GM19467 (cell line): Measurements from ENCODE around the gene PTCD3.

ENCODE experiments used
- ATAC-seq: cut with Tn5 transposase; IDR thresholded peaks from one replicate; pipeline ENCODE4 v1.9.1; 2021; ENCODE audit warnings: mild to moderate bottlenecking, moderate library complexity; ENCODE audit not compliant: unreplicated experiment

PTCD3 gene

DNA sequence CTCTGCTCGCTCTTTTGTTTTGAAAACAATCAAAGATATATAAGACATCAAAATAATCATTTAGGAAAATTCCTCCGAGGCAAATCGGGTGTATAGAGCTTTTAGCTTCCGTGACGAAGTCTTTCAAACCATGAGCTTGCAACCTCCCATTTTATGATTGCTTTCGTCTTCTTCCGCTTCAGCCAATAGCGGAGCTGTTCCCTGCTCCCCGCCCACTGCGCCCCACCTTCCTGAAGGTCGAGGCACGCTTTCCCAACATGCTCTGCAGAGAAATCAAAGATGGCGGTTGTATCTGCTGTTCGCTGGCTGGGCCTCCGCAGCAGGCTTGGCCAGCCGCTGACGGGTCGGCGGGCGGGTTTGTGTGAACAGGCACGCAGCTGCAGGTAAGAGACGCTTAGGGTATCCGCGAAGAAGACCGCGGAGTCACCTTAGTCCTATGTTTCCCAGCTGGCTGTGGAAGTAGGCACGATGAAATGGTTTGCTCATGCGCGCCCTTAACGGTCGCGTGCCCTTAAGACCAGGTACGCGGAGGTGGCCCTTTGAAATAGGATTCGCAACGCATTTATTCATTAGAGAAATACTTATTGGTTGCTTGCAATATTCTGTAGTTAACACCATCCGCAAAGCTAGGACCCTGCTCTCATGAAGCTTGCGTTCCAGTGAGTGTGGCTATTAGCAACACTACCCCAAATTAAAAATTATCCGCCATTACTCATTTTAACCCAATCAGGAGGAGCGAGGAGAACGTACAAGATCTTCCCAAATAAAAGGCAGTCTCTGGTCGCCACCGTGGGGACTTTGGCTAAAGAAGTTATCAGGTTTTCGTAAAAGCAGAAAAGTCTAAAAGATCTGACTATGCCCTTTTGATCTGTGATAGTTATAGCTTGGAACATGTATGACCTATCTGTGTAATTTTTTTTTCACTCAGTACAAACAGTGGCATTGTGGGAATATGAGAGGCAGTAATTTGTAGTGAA lies at the start of gene PTCD3:
PTCD3 (plus strand) TSS at position 267 of the 977 bp plus-strand sequence; CDS start at position 280, 13 bp downstream.
- ATAC-seq: peak; percentile 85

DNA sequence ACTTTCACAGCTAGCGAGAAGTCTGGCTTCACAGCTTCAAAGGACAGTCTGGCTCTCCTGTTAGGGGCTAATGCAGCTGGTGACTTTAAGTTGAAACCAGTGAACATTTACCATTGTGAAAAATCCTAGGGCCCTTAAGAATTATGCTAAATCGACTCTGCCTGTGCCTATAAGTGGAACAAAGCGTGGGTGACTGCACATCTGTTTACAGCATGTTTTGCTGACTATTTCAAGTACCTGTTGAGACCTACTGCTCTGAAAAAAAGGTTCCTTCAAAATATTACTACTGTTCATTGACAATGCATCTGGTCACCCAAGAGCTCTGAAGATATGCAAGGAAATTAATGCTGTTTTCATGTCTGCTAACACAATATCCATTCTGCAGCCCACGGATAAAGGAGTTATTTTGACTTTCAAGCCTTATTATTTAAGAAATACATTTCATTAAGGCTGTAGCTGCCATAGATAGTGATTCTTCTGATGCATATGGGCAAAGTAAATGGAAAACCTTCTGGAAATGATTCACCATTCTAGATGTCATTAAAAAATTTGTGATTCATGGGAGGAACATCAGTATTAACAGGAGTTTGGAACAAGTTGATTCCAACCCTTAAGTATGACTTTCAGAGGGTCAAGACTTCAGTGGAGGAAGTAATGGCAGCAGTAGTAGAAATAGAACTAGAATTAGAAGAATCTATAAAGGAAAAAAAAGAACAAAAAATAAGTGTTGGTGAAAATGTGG lies 49.3 kb upstream of the PTCD3 start:
- ATAC-seq: no peak

DNA sequence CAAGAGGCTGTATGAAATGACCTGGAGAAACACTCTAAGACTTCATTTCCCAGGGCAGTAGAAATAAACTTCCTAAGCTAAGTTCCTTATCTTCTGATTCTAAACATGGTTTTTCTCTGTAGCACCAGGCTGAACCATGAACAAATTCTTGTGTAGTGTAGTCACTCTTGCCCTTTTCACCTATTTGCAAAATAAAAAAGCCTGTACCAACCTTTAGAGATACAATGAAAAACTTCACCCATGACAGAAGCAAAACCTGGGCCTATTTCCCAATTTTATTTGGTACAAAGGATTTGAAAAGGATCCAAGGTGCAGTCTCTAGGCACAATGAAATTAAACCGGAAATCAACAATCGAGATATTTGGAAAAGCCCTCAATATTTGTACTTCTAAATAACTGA lies 44.0 kb upstream of the PTCD3 start:
- no peak for ATAC-seq

DNA sequence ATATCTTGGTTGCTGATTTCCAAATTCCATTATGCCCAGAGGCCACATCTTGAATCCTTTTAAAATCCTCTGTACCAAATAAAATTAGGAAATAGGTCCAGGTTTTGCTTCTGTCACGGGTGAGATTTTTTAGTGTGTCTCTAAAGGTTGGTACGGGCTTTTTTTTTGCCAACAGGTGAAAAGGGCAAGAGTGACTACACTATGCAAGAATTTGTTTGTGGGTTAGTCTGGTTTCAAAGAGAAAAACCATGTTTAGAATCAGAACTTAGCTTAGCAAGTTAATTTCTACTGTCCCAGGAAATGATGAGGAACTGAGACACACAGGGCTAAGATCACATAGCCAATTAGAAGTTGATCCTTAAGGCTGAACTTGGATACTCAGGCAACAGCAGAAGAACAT lies 42.0 kb upstream of the PTCD3 start:
- ATAC-seq: no peak

DNA sequence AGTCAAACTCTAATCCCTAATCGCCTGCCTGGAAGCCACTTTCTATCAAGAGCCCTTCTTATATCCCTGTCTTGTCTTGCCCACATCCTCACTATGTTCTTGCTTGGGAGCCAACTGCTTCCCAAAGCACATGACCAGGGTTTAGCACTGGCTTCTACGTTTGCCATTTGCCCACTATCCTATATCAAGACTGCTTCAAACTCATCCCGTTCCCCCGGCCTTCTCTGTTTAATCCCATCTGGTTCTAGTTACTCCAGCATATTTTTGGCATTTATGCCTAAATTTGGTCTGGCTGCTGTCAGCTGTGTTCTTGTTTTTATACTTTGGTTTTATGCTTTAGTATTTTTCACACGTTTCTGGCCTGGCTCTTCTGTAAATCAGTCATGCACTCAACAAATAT lies 40.5 kb upstream of the PTCD3 start:
- ATAC-seq: no peak

DNA sequence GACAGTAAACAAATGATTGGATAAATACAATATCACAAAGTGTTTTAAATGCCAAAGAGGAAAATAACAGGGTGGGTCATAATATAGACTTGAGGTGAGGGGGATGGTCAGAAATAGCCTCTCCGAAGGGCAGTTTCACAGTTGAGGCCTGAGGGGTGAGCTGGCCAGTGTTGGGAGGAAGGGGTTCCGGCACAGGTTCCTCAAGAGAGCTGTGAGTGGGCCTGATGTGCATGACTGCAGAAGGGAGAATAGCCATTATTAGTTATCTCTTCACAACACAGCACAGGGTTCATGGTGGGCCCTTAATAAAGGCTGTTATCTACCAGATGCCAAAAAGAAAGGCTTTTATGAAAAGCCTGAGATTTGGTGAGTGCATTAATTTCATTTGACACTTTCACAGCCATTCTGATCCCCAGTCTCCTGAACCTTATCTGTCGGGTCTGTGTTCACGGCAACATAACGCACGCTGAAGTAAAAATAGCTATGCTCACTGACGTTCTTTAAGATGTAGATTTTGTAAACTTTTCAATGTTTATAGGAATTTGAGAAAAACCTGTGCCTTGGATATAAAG lies 39.9 kb upstream of the PTCD3 start:
- no peak for ATAC-seq

DNA sequence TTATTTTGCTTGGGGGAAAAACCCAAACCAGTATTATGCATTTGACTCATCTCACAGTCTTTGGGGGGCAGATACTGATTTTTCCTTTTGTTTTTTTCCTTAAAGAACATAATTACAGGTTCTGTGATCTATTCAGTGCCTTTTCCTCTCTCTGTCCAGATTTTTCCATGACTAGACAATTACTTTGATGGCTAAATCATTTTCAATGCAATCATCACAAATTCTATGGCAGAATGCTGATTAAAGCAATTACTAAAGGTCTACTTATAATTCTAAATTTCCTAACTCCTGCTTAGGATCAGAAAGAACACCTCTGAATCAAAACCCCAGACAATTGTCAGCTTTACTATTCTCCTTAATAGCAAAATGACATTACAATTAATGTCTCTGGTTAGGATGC lies 39.1 kb upstream of the PTCD3 start:
- no peak for ATAC-seq

DNA sequence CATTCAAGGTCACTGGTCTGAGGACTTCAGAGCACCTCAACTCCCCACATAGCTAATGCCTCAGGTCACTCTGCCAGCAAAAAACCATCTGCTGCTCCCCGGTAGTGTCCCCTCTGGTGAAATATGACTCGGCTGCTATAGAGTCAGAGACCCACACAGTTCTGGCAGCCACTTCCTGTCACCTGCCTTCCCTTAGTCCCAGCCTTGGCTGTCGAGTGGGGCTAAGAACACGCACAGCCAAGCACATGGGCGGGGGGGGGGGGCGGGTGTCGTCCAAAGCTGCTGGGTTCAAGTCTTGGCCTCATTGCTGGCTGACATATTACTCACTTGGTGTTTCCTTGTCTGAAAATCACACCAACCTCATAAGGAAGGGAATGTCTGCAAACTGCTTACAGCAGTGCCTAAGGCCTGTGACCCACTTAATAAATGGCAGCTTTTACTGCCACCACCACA lies 37.9 kb upstream of the PTCD3 start:
- no peak for ATAC-seq

DNA sequence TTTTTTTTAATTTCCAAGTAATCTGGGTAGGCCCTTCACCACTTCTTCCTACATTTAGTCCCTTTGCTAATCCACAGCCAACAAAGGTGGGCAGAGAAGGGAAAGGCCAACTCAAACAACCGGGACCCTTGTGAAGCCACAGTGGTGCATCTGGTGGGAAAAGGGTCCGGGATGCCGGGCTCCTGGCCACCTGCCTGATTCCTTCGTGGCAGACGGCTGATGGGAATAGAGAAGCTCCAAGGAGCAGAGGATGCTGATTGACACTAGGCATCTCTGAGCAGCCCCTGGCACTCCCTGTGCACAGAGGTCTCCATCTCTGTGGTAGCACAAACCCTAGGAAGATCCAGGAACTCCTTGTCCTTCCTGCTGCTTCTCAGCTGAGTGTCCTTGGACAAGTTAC lies 37.4 kb upstream of the PTCD3 start:
- ATAC-seq: no peak

DNA sequence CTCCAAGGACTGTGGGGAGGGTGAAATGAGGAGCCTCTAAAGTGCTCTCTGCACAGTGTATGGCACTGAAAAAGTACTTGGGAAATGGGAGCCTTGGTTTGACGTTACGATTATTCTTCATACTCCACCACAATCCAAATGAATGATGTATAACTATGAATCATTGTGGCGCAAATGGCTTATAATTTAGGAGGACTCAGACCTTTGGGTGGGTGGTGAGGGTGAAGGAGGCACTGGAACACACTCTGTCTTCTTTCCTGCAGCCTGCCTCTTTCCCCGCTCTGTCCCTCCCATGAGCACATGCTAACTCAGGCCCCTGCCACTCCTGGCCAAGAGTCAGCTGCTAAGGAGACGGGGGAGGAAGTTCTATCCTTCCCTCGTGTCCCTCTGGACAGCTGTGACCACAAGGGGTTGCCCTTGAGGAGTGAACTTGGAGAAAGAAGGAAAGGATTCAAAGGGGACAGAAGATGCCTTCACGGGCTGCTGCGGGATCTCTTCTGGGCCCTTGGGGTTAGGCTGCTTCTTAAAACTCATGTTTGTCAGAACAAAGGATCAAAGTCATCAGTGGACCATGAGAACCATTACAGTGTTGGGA lies 36.8 kb upstream of the PTCD3 start:
- no peak for ATAC-seq

DNA sequence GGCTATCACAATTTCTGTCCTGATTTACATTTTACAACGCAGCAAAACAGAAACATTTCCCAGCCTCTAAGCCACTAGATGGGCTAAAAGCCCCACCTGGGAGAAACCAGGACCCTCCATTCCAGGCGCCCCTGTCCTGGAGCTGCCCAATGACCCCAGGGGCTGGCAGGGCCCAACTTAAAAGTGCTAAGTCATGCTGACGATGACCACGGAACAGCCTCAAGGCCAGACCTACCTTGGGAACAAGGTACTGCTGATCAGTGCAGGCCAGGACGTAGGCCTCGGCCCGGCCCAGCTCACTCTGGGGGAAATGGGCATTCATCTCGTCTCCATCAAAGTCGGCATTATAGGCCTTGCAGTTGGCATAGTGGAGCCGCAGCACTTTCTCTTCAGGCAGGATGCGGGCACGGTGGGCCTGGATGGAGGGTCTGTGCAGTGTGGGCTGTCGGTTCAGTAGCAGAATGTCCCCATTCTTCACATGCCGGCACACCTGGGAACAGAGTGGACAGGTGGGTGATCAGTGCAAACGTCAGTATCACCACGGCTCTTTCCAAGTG lies 36.2 kb upstream of the PTCD3 start:
- ATAC-seq: no peak

DNA sequence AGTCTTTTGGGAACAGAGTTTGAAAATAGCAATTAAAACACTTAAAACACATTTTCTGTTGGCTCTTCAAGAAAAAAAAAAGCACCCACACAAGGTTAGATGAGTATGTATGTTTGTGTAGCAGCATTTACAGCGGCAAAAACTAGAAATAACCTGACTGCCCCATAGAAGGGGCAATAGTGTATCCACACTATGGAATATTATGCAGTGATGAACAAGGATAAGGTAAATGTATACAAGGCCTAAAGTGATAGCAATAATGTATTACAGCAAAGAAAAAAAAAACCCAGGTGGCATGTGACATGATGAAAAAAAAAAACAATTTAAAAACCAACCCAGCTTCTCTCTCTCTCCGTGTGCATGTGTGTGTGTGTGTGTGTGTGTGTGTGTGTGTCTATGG lies 35.2 kb upstream of the PTCD3 start:
- ATAC-seq: no peak

DNA sequence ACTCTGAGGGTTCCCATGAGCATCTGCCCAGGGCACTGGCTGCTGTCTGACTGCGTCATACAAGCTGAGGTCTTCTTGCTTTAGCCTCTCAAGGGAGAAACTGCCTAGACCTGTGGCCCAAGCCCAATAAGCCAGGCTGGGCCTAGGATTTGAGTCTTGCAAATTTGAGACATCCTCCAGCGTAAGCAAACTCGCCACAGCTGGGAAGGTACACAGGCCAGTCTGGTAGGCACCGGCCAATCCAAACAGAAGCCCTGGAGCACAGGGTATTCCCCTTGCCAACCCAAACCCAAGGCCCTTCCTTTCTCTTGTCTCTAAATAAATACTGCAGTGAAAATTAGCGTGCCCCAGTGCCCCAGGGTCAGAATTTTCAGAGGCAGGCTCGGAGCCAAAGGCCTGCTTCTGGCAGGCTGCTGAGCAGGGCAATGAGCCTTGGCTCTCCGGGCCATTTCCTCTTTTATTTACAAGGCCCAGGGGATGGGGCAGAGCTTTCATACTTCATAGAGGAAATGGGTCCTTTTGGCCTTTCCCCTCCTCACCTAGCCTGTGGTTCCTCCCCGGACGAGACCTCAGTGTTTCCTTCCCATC lies 33.7 kb upstream of the PTCD3 start:
- peak; percentile 62 for ATAC-seq

DNA sequence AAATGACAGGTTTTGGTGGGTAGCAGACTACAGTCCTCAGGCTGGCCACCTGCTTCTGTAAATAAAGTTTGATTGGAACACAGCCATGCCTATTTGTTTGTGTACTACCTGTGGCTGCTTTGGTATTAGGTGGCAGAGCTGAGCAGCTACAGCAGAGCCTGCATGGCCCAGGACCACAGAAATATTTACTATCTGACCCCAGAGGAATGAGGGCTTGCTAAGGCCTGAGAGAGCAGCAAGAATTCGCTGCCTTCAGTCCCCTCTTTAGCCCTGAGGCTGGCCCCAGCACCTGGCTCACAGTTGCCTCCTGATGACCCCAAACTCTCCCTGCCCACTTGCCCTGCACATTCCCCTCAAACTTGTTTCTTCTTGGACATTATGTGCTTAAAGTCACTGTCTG lies 32.8 kb upstream of the PTCD3 start:
- ATAC-seq: no peak

DNA sequence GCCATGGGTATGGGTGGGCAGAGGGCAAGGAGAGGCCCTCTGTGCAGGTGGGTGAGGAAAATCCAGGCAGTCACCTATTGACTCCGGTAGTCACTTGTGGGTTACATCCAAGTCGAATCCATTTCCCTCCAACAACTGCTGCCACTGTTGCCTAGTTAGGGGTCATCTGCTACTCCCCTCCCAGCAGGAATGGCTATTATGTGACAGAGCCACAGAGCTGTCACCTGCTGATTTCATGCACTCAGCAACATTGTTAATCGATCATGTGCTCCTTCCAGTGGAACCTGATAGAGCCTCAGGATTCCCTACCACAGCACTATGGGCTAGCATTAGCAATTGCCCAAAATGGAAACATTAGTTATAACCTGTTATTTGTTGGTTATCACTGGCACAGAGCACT lies 31.8 kb upstream of the PTCD3 start:
- ATAC-seq: no peak

DNA sequence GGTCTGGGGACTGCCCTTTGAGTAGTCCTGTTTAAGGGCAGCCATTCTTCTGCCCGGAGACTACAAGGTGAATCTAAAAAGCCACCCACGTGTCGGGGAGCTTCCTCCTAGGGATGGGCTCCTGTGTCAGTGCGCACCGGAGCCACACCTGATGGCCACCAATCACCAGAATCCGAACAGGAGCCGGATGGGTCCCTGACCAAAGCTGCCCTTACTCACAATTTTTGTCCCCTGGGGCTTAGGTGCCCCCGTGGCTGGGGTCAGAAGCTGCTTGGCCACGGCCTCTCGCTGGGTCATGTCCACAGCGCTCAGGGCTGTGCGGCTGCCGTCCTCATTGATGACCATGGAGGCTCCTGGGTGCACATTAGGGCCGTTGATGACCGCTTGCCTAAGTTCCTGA lies 31.2 kb upstream of the PTCD3 start:
- ATAC-seq: no peak

DNA sequence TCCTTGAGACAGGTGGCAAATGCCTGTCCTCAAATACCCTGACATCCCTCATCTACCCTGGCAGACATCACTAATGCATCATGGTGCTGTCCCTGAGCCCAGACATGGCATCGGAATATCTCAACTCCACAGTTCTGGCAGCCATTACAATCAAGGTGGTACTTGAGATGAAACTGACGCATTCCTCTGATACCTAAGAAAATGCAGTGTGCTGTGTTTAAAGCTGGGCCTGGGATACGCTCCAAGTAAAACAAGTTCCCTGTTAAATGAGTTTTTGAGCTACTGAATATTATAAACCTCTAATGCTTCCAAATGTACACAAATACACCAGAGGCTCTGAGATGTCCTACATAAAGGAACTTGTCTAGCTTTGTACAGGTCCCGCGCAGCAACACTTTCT lies 30.1 kb upstream of the PTCD3 start:
- ATAC-seq: no peak

DNA sequence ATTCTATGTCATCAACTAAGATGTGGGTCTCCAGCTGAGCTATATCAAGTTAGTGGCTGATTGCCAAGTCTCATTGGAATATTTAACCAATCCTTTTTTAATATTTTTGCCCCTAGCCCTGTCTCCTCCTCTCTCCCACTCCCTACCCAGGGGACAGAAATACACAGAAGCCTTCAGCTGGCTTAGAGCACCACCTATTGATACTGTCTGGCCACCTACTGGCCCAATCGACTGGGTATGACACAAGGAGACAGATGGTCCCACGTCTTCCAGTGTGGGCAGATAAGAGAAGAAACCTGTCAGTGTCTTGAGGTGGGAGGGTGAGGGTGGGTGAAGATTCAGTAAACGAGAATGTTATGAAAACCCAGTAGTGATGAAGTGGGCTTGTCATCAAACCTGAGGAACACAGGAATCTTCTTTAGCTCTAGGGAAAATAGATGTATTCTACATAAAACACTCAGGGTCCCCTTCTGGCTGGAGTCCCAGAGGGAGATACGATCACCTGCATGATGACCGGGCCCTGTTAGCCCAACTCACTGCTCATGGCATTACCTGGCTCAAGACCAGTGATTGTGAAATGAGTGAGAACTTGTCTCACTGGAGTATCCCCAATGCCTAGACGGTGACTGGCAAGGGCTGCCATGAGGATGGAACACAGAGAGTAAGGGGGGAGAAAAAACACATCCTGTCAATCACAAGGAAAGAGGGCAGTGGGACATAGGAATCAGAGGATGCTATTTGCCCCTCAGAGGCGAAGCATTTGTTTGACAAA lies 27.1 kb upstream of the PTCD3 start:
- ATAC-seq: no peak

DNA sequence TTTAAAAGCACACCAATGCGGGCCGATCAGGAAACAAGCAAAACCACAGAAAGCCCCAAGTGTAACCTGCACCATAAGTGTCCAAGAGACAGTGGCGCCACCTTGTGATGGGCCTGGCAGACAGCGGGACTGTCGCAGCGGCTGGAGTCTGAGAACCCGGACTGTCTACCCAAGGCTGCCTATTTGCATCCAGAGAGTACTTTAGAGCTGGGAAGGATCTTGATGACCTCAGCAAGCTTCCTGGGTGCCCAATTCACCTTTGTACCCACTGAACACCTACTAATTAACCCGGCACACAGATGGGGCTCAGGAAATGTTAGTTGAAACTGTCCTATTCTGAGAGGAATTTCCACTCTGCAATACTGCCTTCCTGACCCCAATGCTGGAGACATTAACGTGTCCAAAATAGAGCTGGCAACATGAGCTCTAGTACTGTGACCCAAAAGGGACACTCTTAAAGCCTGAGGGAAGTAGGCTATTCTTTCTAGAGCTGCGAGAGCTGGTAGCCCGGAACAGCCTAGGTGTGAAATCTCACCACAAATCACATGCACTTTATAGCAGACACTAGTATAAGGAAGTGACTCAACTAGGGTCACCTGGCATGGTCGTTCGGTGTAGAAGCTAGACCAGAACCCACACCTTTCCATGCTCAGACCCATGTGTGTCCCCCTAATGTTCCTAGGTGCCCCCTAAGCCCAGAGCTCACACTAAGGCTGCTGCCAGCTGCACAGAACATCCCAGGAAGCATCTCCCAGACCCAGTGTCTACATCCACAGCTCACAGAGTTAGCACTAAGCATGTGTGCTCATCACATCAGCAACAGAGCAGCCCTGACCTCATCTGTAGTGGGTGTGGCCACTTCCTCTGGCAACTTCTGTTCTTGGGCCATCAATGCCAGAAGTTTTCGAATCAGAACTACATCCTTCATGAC lies 25.8 kb upstream of the PTCD3 start:
- peak; percentile 85 for ATAC-seq
